HG02970 (cell line): ENCODE measurements around the gene HDGFL2.
"Not testable (repeated sequence)": the region's sequence is repeated elsewhere in the genome, so short reads cannot be mapped to it uniquely, and the experiment has no call there.

ENCODE experiments used
- ATAC-seq: cut with Tn5 transposase; IDR thresholded peaks from one replicate; pipeline ENCODE4 v1.9.1; 2021; ENCODE audit warnings: mild to moderate bottlenecking, moderate library complexity, moderate number of reproducible peaks; ENCODE audit not compliant: unreplicated experiment, low FRiP score

HDGFL2 gene

GRCh38 chr19:4511300-4512054 lies 39.4 kb downstream of the HDGFL2 start:
- ATAC-seq = no peak

- no peak for ATAC-seq
These were observed 40.0 kb downstream of the HDGFL2 start for GRCh38 chr19:4512070-4512469.

DNA sequence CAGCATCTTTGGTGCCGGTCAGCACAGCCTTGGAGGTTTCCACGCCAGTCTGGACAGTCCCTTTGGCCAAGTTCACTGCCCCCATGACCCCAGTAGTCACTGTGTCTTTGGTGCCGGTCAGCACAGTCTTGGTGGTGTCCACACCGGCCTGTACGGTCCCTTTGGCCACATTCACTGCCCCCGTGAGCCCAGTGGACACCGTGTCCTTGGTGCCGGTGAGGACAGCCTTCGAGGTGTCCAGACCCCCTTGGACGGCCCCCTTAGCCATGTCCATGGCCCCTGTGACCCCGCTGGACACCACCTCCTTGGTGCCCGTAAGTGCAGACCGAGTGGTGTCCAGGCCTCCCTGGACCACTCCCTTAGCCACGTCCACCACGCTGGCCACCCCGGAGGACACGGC lies 41.2 kb downstream of the HDGFL2 start:
- ATAC-seq = no peak

DNA sequence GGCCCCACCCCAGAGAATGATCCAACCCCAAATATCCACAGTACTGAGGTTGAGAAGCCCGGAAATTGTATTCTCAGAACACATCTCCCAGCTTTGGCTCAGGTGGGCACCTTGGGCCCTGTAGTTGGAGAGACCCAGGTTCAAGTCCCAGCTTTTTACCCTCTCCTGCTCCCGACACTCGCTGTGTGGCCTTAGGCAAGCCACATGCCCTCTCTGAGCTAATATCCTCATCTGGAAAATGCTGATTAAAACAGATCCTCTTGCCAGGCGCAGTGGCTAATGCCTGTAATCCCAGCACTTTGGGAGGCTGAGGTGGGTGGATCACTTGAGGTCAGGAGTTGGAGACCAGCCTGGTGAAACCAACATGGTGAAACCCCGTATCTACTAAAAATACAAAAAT lies 43.6 kb downstream of the HDGFL2 start:
- ATAC-seq = no peak

DNA sequence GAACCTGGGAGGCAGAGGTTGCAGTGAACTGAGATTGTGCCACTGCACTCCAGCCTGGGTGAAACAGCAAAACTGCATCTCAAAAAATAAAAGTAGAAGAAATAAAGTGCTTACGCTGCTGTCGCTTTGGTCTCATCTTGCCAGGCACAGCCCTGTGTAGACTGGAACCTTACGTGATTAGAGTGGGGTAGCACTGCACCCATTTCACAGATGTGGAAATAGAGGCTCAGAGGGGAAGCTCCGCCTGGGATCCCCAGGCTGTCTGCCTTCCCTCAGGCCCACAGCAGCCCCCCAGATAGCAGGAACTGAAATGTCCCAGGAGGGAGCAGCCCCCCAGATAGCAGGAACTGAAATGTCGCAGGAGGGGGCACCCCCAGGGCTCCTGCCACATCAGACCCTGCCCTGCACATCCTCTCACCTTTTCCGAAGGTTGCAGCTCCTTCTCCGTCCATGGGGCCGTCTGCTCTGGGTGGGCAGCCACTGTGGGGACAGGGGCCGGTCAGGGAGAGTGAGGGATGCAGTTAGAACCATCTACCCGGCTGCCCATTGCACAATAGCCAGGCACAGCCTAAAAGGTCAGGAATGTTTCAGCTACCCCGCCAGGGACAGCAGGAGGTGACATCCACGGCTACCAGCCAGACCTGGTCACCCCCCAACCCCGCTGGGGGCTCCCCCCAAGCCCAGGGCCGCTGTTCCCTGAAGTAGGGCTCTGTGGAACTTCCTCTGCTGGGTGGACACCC lies 44.3 kb downstream of the HDGFL2 start:
- no peak for ATAC-seq

DNA sequence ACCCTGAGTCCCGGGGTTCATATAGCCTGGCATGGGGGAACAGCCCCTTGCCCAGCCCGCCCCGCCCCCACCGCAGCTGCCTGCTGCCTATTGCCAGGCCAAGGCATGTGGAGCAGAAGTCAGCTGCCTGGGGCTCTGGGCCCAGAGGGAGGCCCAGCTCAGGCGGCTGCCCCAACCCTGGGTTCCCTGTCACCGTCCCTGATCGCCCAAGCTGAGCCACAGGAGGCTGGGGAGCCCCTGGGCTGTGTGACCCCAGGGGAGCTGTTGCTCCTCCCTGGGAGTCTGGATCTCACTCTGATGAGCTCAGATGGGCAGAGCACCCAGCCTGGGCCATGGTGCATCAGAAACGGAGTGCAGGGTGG lies 44.8 kb downstream of the HDGFL2 start:
- no peak for ATAC-seq

DNA sequence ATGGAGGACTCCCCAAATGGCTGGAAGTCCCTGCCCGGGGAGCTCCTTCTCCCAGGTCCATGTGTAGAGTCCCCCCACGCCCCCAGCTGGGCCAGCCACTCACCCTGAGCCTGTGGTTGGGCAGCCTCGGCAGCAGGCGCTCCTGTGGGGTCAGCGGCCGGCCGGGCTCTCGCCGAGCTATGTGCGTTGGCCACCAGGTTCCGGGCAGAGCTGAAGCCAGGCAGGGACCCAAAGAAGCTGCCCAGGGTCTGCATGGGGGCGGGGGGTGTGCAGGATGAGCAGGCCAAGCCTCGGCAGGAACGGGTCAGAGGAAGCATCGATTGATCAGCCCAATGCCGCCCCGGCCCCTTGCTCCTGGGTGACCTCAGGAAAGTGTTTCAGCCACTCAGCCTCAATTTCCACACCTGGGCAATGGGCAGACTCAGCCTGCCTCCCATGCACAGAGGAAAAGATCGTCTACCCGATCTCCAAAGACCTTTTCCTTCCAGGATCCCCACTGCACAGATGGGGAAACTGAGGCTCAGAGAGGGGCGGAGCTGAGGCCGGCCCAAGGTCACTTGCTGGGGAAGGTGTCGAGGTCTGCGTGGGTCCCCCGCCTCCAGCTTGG lies 45.5 kb downstream of the HDGFL2 start:
- no peak for ATAC-seq

- ATAC-seq = no peak
These were observed 46.5 kb downstream of the HDGFL2 start, which contains the start of gene PLIN4 for GRCh38 chr19:4518345-4519171. Gene PLIN4 (minus strand): TSS chr19:4518486. CDS start chr19:4518272, 214 bp downstream.

DNA sequence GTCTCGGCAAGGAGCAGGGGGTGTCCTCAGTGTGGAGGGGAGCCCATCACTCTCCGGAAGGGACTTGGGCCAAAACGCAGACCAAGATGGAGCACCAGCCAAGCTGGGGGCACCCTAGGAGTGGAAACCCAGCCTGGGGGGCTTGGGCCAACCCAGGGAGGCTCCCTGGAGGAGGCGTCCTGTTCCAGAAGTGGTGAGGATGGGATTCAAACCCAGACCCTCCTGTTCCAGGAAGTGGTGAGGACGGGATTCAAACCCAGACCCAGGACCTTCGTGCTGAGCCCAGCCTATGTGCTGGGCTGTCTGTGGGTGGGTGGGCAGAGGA lies 47.0 kb downstream of the HDGFL2 start:
- no peak for ATAC-seq

GRCh38 chr19:4519521-4520277 lies 47.6 kb downstream of the HDGFL2 start:
- ATAC-seq = no peak

DNA sequence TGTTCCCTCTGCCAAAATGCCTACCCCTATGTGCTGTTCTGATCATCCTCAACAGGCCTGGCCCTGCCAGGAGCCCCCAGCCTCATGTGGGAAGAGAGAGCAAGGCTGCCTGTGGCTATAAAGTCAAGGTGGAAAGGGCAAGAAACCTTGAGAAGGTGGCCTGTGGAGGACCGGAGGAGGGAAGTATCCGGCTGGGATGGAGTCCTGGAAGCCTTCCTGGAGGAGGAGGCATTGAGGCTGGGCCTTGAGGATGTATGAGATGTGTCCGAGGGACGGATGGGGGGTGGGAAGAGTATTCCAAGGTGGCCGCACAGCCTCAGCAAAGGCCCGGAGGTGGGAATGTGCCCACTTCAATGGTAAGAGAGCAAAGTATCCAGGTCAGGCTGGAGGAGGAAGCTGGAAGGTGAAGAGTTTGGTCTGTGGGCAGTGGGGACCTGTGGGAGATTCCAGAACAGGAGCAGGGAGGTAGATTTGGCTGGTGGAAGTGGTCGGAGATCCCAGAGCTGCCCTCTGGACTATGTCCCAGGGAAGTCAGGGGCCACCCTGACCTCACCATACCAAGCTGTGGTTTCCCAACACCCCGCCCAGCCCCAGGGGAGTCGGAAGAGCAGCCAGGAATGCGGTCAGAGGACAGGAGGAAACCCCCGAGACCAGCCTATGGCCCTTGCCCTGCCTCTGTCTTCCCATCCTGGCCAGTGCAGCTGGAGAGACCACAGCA lies 49.2 kb downstream of the HDGFL2 start:
- ATAC-seq = no peak

DNA sequence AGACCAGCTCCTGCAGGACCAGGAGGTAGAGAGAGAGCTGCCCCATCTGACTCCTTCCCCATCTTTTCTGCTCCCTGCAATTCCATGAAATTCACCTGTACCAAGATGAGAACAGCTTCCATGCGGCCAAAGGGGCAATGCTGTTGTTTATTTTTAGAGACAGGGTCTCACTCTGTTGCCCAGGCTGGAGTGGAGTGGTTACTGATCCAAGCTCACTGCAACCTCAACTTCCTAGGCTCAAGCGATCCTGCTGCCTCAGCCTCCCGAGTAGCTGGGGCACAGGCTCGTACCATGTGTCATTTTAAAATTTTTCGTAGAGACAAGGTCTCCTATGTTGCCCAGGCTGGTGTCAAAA lies 49.8 kb downstream of the HDGFL2 start:
- ATAC-seq = no peak

DNA sequence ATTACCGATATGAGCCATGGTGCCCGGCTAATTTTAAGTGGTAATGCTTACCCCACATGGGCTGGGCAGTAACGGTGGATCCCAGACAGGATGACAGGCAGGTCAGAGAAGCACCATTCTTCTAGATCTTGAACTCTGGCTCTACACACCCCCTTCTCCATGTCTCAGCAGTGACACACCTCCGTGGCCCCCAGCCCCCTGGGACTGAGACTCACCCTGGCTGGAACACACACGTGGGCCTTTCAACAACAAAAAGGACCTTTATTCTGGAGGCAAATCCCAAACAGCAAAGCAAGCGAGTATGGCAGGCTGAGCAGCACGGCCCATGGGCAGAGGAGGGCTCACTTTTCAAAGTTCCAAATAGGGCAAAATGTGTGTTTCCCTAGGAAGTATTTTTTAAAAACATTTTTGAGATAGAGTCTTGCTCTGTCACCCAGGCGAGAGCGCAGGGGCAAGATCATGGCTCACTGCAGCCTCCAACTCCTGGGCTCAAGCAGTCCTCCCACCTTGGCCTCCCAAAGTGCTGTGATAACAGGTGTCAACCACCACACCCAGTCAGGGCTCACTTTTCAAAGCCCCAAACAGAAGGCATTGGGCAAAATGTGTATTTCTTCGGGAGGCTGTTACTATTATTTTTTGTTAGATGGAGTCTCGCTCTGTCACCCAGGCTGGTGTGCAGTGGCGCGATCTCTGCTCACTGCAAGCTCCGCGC lies 50.4 kb downstream of the HDGFL2 start:
- ATAC-seq = no peak

DNA sequence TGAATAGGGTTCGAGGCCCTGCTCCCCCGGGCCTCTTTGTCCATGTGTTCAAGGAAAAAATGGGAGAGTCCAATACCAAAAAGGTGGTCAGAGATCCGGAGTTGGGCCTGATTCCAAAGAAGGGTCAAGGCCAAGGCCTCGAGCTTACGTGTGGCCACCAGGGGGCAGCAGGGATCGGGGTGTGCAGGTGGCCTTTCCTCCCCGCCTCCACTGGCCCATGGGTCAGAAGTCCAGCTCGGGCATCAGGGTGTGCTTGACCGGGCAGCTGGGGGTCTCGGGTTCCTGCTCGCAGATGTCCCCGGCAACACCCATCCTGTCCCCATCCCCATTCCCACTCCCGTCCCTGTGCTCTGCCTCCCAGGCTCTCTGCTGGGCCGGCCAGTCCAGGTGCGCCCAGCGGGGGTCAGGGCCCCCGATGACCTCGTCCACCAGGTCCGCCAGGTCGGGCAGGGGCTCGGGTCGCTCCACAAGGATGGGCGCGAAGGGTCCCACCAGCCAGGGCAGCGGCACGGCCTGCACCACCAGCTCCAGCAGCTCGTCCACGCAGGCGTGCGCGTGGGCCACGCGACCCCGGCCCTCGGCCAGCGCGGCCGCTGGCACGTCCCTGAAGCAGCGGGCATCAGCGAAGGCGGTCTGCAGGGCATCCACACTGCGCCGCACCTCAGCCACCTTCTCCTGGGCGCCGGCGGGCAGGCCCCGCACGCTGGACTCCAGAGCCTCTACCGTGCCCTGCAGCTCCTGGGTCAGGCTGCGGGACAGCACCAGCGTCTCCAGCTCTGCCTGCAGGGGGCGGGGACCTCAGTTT lies 51.4 kb downstream of the HDGFL2 start:
- no peak for ATAC-seq

DNA sequence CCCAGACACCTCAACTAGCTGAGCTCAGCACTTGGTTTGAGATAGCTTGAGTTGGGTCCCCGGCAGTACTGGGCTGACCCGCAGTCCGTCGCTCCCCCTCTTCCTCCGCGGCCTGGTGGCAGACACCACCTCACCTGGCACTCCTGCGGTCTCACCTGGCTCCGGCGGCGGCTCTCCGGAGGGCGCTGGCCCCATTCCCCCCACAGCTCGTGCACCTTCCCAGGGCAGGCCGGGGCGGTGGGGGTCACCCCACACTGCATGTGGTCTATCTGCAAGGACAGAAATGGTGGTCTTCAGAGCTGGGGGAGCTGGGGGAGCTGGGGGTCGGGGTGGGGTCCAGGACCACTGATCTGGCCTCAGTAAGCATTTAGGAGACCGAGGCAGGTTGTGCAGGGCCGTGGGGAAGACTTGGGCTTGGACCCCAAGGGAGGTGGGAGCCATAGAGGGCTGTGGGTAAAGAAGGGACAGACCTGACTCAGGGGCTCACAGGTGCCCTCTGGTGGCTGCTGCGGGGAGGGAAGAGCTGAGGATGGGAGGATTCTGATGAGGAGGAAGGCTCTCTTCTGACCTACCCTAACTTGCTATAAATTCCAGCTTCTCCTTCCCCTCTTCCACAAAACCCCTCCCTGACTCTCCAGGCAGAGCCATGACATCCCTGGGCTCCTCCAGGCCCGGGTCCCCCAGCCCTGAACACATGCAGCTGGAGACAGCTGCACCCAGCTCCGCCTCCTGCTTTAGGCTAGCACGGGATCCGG lies 52.9 kb downstream of the HDGFL2 start:
- ATAC-seq = no peak

GRCh38 chr19:4525563-4526002 lies 53.5 kb downstream of the HDGFL2 start:
- ATAC-seq = no peak

- not testable (repeated sequence) for ATAC-seq
These were observed 55.3 kb downstream of the HDGFL2 start for GRCh38 chr19:4527377-4527776.
